Spleen (tissue), 11 donors: Measurements from ENCODE around the gene WDR43. TPM values are rescaled to one million over a fixed set of nuclear protein-coding genes. Genes with fewer than 3 reads are reported as not detected.
A peak's percentile ranks its signal among the peaks of the same experiment; 100 is the strongest.

Experiments used
- DNase-seq: peaks from one replicate; pipeline ENCODE4 v3.0.0-alpha.2; 2020
- H3K27ac ChIP-seq, 8 donors: fragments of 200-600 bp; sonication (generic) in 7 of 8; 1 replicate in 4 of 8; 2 replicates in 4 of 8; pipeline versions ENCODE4 v1.5.0 to v1.8.0; 2016 to 2021; ENCODE audit warnings: inconsistent platforms in 4 of 8, mild to moderate bottlenecking in 4 of 8, moderate library complexity in 1 of 8
- H3K27me3 ChIP-seq, 7 donors: fragments of 200-600 bp; sonication (generic) in 6 of 7; replicated peaks in 1 of 7; 1 replicate in 4 of 7; 2 replicates in 3 of 7; pipeline versions ENCODE4 v1.5.0 to v1.8.0; 2016 to 2021; ENCODE audit warnings: inconsistent platforms in 3 of 7, mild to moderate bottlenecking in 1 of 7
- H3K36me3 ChIP-seq, 6 donors: fragments of 200-600 bp; sonication (generic) in 5 of 6; 1 replicate in 4 of 6; 2 replicates in 2 of 6; pipeline versions ENCODE4 v1.5.0 to v1.8.0; 2016 to 2021; ENCODE audit warnings: inconsistent platforms in 2 of 6
- H3K4me1 ChIP-seq, 6 donors: fragments of 200-600 bp; sonication (generic) in 5 of 6; 1 replicate in 3 of 6; 2 replicates in 3 of 6; pipeline versions ENCODE4 v1.5.0 to v1.8.0; 2016 to 2021; ENCODE audit warnings: inconsistent platforms in 3 of 6
- H3K4me3 ChIP-seq, 8 donors: fragments of 200-600 bp; sonication (generic) in 7 of 8; 1 replicate in 4 of 8; 2 replicates in 4 of 8; pipeline versions ENCODE4 v1.5.0 to v1.8.0; 2016 to 2021; ENCODE audit warnings: inconsistent platforms in 4 of 8, mild to moderate bottlenecking in 4 of 8, moderate library complexity in 2 of 8
- H3K9me3 ChIP-seq, 8 donors: fragments of 200-600 bp; sonication (generic) in 7 of 8; 1 replicate in 4 of 8; 2 replicates in 4 of 8; pipeline versions ENCODE4 v1.5.0 to v1.8.0; 2016 to 2021; ENCODE audit warnings: inconsistent platforms in 4 of 8
- CTCF ChIP-seq, 11 experiments: fragments of 200-600 bp in 7 of 11; fragments of 450-650 bp in 4 of 11; sonication (generic) in 4 of 11; IDR thresholded peaks in 8 of 11; conservative IDR thresholded peaks in 3 of 11; 1 replicate in 7 of 11; 2 replicates in 4 of 11; pipeline versions ENCODE4 v1.4.0 to v1.8.0; 2016 to 2021; ENCODE audit warnings: antibody characterized with exemption in 11 of 11, inconsistent platforms in 4 of 11, mild to moderate bottlenecking in 1 of 11
- POLR2A ChIP-seq, 3 donors: fragments of 450-650 bp; IDR thresholded peaks; one replicate each; pipeline ENCODE4 v1.5.1; 2017; ENCODE audit warnings: antibody characterized with exemption in 3 of 3, mild to moderate bottlenecking in 1 of 3
- POLR2AphosphoS5 ChIP-seq, 3 donors: sonication (generic); formaldehyde crosslinking; IDR thresholded peaks; one replicate each; pipeline ENCODE4 v1.5.1; 2017; ENCODE audit warnings: antibody characterized with exemption in 3 of 3
- WGBS, 5 donors: extraction: QIAGEN DNeasy Blood & Tissue Kit in 3 of 5; methylation state at CpG; one replicate each; pipeline versions ENCODE4 v1.1.5 to v1.1.7; 2013 to 2018; 5-methylcytosine and 5-hydroxymethylcytosine counted together
- intact Hi-C: fragments of 100-400 bp; cut with DNase I; formaldehyde crosslinking; loops from one replicate; pipeline ENCODE4 v1.15.0; 2023; ENCODE audit warnings: low total_unique reads
- polyA plus RNA-seq, 3 donors: library from polyadenylated mRNA; stranded (reverse); fragments of 200-250 nt; gene quantifications; one replicate each; pipeline ENCODE4 v1.2.1, GENCODE V29; 2013
- total RNA-seq, 7 donors: library from RNA; depleted of rRNA in 3 of 7; stranded (reverse); fragments of >200 nt in 3 of 7; fragmentation: NEBNext Ultra II Directional in 4 of 7; extraction: Animal tissue kit (Norgen Biotek cat#: 25700) in 4 of 7; gene quantifications; one replicate each; pipeline versions ENCODE4 v1.1.0 to v1.2.1, GENCODE V29; 2016 to 2021
- donor health status: healthy with polysubstance abuse.
- donor health status: DM: no; HTN: no; CAD: no; lungs with moderate emphysema.
- donor health status: DM: no; HTN: no; CAD: no.
- donor health status: Bipolar disorder and iron deficiency.
- donor health status: healthy.
- donor health status: DM: no; HTN: no; CAD: no.
- donor health status: DM: yes; HTN: yes; CAD: no.

Gene WDR43
- total and polyA plus RNA-seq, 10 donors: 10.8 to 49.8 (median 36.5) TPM

GRCh38 chr2:28989973-28990372 is 95.5 kb downstream of the WDR43 start:
- no peak for DNase-seq
- Histone ChIP-seq H3K4me3 (no peak overlapping the region), H3K9me3 (no peaks in the 10 kb centered on the region), H3K27me3 (no peaks in the 10 kb centered on the region), H3K27ac (no peak overlapping the region), H3K36me3 (no peaks in the 10 kb centered on the region), H3K4me1 (peaks cover 0 to 4% (median 0%) of the 10 kb centered on the region in 6 donors)
- WGBS, 5 donors: 78 to 91% (median 82%) methylated on average over 5 of the region's 5 CpGs
- TF ChIP-seq POLR2A (IDR thresholded peaks at IDR 0.05) (no peak), CTCF (IDR thresholded peaks at IDR 0.05 in 8 of 11, conservative IDR thresholded peaks at IDR 0.05 in 3 of 11) (no peak), POLR2AphosphoS5 (IDR thresholded peaks at IDR 0.05) (no peak)
- intact Hi-C loops: no loop called here

GRCh38 chr2:28990445-28990844 is 96.0 kb downstream of the WDR43 start:
- intact Hi-C loops: no loop called here
- WGBS, 5 donors: 77 to 91% (median 85%) methylated on average over 16 of the region's 16 CpGs

GRCh38 chr2:28991021-28991420 is 96.6 kb downstream of the WDR43 start:
- intact Hi-C loops: no loop called here
- Histone ChIP-seq H3K4me1 (peaks cover 0 to 4% (median 0%) of the 10 kb centered on the region in 6 donors), H3K27me3 (no peaks in the 10 kb centered on the region), H3K27ac (no peak overlapping the region), H3K4me3 (no peak overlapping the region), H3K9me3 (no peaks in the 10 kb centered on the region), H3K36me3 (no peaks in the 10 kb centered on the region)
- no peak for DNase-seq
- 70 to 93% (median 73%) methylated on average over 4 of the region's 4 CpGs for WGBS, 5 donors
- TF ChIP-seq POLR2AphosphoS5 (IDR thresholded peaks at IDR 0.05) (no peak), CTCF (IDR thresholded peaks at IDR 0.05 in 8 of 11, conservative IDR thresholded peaks at IDR 0.05 in 3 of 11) (no peak), POLR2A (IDR thresholded peaks at IDR 0.05) (no peak)

More at GRCh38 chr2:28990445-28990844, 96.0 kb downstream of the WDR43 start:
- Histone ChIP-seq H3K9me3 (no peaks in the 10 kb centered on the region), H3K27me3 (no peaks in the 10 kb centered on the region), H3K36me3 (no peaks in the 10 kb centered on the region), H3K27ac (no peak overlapping the region), H3K4me3 (no peak overlapping the region), H3K4me1 (peaks cover 0 to 4% (median 0%) of the 10 kb centered on the region in 6 donors)
- DNase-seq: peak; percentile 23
- no peak for TF ChIP-seq CTCF (IDR thresholded peaks at IDR 0.05 in 8 of 11, conservative IDR thresholded peaks at IDR 0.05 in 3 of 11)
- no peak for TF ChIP-seq POLR2AphosphoS5 (IDR thresholded peaks at IDR 0.05)
- no peak for TF ChIP-seq POLR2A (IDR thresholded peaks at IDR 0.05)

GRCh38 chr2:28991460-28991859 is 97.0 kb downstream of the WDR43 start:
- TF ChIP-seq POLR2AphosphoS5 (IDR thresholded peaks at IDR 0.05) (no peak), POLR2A (IDR thresholded peaks at IDR 0.05) (no peak), CTCF (IDR thresholded peaks at IDR 0.05 in 8 of 11, conservative IDR thresholded peaks at IDR 0.05 in 3 of 11) (no peak)
- Histone ChIP-seq H3K4me3 (no peak overlapping the region), H3K27ac (no peak overlapping the region), H3K27me3 (no peaks in the 10 kb centered on the region), H3K4me1 (peaks cover 0 to under 1% (median 0%) of the 10 kb centered on the region in 6 donors), H3K36me3 (no peaks in the 10 kb centered on the region), H3K9me3 (no peaks in the 10 kb centered on the region)
- DNase-seq: peak; percentile 23
- intact Hi-C loops: no loop called here
- 82 to 96% (median 89%) methylated on average over 8 to 9 of the region's 9 CpGs for WGBS, 5 donors
